HG02763 (cell line): ENCODE measurements around the gene ARID4B.

ENCODE experiments used
- ATAC-seq: cut with Tn5 transposase; IDR thresholded peaks from one replicate; pipeline ENCODE4 v1.9.1; 2021; ENCODE audit warnings: mild to moderate bottlenecking, moderate library complexity; ENCODE audit not compliant: unreplicated experiment

Gene ARID4B

DNA sequence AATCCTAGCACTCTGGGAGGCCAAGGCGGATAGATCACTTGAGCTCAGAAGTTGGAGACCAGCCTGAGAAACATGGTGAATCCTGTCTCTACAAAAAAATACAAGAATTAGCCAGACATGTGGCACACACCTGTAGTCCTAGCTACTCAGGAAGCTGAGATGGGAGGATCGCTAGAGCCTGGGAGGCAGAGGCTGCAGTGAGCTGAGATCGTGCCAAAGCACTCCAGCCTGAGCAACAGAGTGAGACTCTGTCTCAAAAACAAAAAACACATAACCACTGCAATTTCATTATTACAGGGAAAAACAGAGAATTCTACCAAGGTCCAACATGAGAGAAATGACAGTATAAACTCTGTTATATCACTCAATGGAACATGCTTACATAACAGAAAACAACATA is 194.9 kb downstream of the ARID4B start:
- ATAC-seq, result no peak

DNA sequence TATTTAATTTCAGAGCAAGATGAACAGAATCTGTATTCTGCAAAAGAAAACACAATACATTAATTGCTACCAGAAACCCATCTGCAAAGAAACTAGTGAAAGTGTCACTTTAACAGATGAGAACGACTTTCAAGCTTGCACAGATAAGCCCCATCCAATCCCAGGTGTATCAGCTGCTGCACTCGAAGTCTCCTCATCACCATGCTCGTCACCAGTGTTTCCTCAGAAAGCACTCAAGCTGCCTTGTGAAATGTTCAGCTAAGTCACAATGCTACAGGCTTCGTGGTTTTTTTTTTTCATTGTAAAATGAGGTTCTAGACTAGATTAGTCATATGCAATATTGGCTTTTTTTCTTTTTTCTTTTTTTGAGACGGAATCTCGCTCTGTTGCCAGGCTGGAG is 196.0 kb downstream of the ARID4B start:
- no peak for ATAC-seq

DNA sequence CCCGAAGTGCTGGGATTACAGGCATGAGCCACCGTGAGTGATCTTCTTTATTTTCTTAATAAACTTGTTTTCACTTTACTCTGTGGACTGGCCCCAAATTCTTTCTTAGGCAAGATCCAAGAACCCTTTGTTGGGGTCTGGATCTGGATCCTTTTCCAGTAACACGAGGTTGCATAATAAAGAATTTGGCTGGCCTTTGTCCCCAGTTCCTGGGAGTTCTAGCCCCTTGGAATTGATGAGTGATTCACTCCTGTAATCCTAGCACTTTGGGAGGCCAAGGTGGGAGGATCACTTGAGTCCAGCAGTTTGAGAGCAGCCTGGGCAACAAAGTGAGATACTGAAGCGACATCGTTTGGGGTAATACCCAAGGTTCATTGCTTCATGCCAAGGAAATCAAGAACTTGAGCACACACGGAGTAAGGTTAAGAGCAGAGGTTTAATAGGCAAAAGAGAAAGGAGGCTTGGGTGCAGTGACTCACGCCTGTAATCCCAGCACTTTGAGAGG is 197.2 kb downstream of the ARID4B start:
- ATAC-seq, result no peak

DNA sequence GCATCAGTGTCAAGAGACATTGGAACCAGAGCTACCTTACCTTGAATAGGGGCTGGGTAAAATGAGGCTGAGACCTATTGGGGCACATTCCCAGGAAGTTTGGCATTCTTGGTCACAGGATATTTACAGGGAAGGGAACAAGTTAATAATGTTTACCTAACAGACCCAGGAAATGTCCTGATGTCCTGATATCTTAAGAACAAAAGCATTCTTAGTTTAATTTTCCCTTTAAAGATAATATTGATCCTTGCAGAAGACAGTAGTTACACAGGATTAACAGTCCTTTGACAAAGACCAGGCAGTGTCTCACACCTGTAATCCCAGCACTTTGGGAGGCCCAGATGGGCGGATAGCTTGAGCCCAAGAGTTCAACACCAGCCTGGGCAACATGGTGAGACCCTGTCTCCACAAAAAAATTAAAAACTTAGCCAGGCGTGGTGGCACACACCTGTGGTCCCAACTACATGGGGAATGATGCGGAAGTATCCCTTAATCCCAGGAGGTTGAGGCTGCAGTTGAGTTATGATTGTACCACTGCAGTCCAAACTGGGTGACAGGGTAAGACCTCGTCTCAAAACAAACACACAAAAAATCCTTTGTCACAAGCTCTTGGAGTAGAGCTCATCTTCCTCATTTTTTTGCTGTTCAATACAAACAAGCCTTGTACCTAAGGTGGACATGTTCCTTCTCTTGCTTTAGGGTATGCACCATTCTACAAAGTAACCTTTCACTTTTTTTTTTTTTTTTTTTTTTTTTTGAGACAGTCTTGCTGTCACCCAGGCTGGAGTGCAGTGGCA is 198.0 kb downstream of the ARID4B start:
- no peak for ATAC-seq

DNA sequence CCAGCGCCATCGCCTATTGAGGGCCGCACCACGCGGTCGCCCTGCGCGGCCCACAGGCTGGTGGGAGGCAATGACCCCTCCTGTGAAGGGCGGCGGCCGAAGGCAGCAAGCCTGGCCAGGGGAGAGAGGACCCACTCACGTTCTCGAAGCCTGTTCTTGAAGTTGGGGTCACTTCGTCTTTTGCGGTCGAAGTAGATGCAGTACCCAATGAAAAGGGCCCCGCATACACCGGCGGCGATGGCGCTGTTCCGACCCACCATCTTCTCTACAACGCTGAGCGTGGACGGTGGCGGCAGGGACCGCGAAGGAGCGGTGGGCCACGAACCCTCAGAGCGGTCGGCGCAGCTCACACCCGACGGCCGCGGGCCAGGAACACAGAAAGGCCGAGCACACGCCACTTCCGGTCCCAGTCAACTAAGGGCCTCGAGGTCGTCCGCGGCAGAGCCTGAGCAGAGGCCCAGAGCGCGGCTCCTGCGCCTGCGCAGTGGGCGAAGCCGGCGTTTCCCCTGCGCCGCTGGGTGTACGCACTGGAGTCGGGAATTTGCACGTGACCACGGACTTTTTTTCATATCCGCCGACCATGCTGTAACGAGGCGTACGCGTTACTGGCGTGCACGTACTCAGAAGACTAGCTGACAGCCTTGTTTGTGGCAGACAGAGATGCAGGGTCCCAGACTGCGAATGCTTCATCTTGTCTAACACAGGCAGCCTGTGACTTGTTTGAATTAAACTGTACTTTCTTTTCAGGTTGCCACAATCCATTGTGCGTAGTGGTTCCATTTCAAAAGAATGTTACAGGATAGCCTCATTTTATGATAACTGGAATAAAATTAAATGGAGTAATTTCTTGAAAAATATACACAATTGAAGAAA is 199.3 kb downstream of the ARID4B start, which contains the start of gene TOMM20:
TOMM20 (minus strand) TSS at position 382 of the 873 bp plus-strand sequence; CDS start at position 260, 122 bp downstream.
- ATAC-seq, result peak; percentile 95

DNA sequence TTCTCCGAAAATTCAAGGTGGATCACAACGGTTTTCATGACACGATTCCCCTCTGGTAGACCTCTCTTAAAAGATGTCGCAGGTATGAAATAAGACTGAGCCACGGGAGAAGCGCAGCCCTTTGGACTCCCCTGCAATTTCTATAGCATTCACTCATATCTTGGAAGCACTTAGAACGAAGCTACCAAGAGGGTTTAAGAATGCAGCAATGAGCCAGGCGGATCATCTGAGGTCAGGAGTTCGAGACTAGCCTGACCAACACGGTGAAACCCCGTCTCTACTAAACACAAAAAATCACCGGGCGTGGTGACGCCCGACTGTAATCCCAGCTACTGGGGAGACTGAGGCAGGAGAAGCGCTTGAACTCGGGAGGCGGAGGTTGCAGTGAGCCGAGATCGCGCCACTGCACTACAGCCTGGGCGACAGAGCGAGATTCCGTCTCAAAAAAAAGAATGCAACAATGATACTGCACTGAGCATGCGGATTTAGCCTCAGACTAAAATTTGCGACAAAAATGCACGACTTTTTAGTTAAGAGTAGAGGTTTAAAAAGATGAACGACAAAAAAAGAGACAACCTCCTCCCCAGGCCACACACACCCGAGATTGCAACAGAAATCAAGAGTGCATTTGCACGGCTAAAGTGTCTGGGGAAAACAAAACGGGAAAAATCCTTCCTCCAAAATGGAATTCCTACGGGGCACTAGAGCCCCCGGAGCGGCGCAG is 200.1 kb downstream of the ARID4B start:
- ATAC-seq, result no peak

DNA sequence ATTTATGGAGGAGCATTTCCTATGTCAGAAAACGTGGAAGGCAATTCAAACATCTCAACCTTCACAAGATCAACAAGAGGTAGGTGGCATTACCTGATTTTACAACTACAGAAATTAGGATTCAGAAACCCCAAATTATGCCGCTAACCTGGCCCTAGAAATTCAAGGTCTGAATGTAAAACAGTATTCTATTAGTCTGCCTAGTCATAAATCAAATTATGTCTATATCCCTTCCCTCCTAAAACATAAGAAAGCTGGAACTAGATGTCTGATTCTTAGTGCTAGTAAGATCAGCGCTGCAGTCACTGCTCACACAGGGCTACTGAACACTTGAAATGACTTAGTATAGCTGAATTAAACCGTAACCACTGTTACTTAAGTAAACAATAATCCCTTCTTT is 200.8 kb downstream of the ARID4B start:
- ATAC-seq, result no peak

DNA sequence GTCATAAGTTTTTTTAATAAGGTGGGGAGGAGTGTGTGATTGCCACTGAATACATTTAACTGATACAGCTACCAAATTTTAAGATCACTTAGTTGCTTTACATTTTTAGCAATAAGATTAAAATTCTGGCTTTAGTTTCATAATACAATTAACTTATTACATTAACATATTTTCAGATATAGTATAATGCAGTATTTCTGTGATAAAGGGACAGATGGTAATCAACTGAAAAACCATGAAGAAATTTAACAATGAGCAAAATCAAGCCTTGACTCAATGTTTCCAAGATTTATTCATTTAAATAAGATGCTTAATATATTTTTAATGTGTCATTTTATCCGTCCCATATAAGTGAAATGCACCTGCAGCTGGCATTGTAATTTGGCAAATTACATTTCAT is 203.3 kb downstream of the ARID4B start:
- ATAC-seq, result no peak

DNA sequence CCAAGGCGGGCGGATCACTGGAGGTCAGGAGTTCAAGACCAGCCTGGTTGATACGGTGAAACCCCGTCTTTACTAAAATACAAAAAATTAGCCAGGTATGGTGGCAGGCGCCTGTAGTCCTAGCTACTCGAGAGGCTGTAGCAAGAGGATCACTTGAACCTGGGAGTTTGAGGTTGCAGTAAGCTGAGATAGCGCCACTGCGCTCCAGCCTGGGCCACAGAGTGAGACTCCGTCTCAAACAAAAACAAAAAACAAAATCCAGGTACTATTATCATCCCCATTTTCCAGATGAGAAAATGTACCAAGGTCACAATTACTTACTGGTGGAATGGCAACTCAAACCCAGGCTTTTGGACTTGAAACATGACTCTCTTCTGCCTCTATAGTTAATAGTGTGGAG is 203.9 kb downstream of the ARID4B start:
- no peak for ATAC-seq

DNA sequence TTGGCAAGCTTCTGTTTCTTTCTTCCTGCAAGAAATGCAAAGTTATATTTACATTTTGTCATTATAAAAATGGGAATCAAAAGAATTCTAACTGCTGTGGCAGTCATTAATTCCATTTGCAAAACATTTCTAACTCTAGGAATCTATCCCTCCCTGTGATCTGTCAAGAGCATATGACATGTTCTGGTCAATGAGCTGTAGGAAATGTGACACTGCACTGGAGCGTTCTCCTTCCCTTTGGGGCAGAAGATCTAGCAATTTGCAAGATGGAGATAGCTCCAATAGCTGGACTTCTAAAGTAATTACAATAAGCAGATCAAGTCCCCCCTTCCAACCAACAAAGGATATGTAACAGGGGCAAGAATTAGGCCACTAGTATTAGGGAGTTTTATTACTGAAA is 205.6 kb downstream of the ARID4B start:
- no peak for ATAC-seq
